ENCODE results near the gene SPATA31C2.
"Not testable (repeated sequence)": the region's sequence is repeated elsewhere in the genome, so short reads cannot be mapped to it uniquely, and the experiment has no call there.

The SPATA31C2 gene

GRCh38 chr9:88123413-88123812, 14.9 kb downstream of the SPATA31C2 start:
- not testable (repeated sequence) for DNase-seq (ENCODE audit: low read depth in 2 of 2)

- not testable (repeated sequence) for DNase-seq (ENCODE audit: low read depth in 2 of 2)
Observed at GRCh38 chr9:88118121-88118520, 20.2 kb downstream of the SPATA31C2 start.

DNA sequence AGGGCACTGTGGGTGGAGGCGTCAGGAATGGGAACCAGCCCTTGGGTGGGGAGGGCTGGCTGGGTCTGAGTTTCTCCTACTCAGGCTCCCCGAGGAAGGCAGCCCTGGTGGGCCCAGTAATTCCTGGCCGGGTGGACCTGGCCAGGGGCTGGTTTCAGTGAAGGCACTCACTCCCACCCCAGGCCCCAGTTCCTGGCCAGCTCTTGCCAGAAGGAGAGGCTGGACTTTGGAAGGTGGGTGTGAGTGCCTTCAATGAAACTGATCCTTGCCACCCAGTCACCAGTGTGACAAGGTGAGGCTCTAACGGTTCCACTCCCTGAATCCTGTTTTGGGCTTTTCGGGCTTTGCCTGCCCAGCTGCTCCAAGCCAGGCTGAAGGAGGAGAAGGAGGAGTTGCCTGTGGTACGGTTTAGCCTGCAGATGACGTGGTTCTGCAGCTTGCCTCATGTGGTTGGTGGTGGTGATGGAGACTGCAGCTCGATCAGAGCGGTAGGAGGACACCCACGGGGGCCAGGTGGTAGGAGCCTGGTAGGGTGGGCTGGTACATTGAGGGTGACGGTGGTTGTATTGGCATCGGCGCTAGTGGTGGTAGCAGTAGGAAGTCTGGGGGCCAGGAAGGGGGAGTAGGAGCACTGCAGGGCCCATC, 23.2 kb downstream of the SPATA31C2 start:
- not testable (repeated sequence) for DNase-seq (ENCODE audit: low read depth in 2 of 2)

DNA sequence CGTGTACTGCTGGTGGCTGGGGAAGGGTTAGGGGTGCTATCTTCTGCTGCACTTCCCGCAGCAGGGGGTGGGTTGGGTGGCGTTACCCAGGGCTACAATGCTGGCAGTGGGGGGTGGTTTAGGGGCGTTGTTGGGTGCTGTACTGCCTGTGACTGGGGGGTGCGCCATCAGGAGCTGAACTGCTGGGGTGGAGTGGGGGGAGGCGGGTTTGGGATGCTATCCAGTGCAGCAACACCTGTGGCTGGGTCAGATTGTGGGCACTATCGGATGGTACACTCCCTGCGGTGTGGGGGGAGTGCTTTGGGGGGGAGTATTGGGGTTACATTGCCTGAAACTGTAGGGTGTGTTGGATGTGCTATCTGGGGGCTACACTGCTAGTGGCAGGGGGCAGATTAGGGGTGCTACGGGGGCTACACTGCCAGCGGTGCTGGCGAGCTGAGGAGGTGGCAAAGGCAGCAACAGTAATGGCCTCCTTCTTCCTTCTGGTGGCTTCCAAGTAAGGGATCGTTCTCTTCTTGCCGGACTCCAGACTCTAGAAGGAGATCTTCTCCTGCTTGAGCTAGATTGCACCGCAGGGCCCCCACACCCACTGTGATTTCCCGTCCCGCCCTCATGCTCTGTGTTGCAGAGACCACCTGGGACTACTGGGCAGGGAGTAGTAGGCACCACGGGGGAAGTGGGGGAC, 23.9 kb downstream of the SPATA31C2 start:
- DNase-seq (ENCODE audit: low read depth in 2 of 2), result not testable (repeated sequence)

GRCh38 chr9:88113156-88114130, 24.8 kb downstream of the SPATA31C2 start:
- not testable (repeated sequence) for DNase-seq (ENCODE audit: low read depth in 2 of 2)

GRCh38 chr9:88110026-88110425, 28.2 kb downstream of the SPATA31C2 start:
- DNase-seq (ENCODE audit: low read depth in 2 of 2), result no peak

- no peak for DNase-seq (ENCODE audit: low read depth in 2 of 2)
Observed at GRCh38 chr9:88108779-88109178, 29.5 kb downstream of the SPATA31C2 start.

- no peak for DNase-seq (ENCODE audit: low read depth in 2 of 2)
Observed at GRCh38 chr9:88106492-88106891, 31.8 kb downstream of the SPATA31C2 start.

DNA sequence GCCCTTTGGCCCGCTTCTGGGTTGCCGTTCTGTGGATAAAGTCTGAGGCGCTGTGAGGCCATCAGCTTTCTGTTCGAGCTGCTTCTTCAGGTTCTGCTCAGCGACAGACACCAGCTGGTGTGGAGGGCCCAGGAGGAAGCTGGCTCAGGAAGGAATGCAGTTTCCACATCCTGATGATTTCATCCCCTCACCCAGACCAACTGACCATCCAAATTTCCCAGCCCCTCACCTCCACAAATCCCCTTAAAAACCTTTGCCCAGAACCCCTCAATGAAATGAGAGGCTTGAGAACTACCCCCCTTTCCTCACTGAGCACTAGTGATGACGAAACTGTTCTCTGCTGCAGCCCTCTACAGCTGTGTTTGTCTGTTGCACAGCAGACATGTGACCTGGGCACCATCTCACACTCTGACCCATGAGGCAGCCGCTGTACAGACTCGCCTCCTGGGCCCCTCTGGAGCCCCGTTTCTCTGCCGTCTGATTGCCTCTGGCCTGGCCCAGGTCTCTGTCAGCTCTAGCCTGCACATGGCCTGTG, 45.4 kb downstream of the SPATA31C2 start:
- DNase-seq (ENCODE audit: low read depth in 2 of 2), result no peak

- no peak for DNase-seq (ENCODE audit: low read depth in 2 of 2)
Observed at GRCh38 chr9:88090151-88090581, 48.1 kb downstream of the SPATA31C2 start.

GRCh38 chr9:88087906-88088305, 50.4 kb downstream of the SPATA31C2 start:
- DNase-seq (ENCODE audit: low read depth in 2 of 2), result no peak

DNA sequence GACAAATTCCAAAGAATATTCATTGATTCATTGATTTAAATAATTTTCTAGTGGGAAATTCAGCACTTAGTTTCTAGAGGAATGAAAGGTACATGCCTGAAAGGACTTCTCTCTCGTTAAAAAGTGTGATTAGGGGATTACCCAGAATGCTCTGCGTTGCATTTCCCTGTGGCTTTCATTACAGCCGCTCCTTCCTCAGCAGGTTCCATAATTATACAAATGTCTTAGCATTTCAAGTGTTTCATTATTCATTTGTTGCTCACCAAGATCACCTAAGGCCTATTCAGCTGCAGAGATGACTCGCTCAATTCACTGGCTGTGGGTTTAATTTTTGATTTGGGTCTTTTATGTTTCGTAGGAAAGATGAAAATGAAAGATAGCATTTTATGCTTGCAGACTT, 52.8 kb downstream of the SPATA31C2 start:
- DNase-seq (ENCODE audit: low read depth in 2 of 2), result no peak

- no peak for DNase-seq (ENCODE audit: low read depth in 2 of 2)
Observed at GRCh38 chr9:88084357-88085183, 53.7 kb downstream of the SPATA31C2 start.
